HUES48 (cell line): ENCODE results near the gene AUTS2.

Source experiments
- H3K27ac ChIP-seq: one replicate; pipeline ENCODE4 v1.7.0; 2013; ENCODE audit warnings: low read depth, low read length, inconsistent platforms
- H3K27me3 ChIP-seq: 2 replicates; pipeline ENCODE4 v1.6.1; 2013; ENCODE audit warnings: mild to moderate bottlenecking, low read length; ENCODE audit not compliant: control insufficient read depth, insufficient read depth
- H3K36me3 ChIP-seq: 2 replicates; pipeline ENCODE4 v1.6.1; 2013; ENCODE audit warnings: low read length; ENCODE audit not compliant: control insufficient read depth, insufficient read depth
- H3K4me1 ChIP-seq: 2 replicates; pipeline ENCODE4 v1.6.1; 2013; ENCODE audit warnings: mild to moderate bottlenecking, low read length; ENCODE audit not compliant: control insufficient read depth, insufficient read depth
- H3K4me3 ChIP-seq: 2 replicates; pipeline ENCODE4 v1.5.1; 2013; ENCODE audit warnings: mild to moderate bottlenecking, low read depth, low read length
- H3K9ac ChIP-seq: 2 replicates; pipeline ENCODE4 v1.6.1; 2013; ENCODE audit warnings: mild to moderate bottlenecking, low read depth, low read length, moderate library complexity
- H3K9me3 ChIP-seq: 2 replicates; pipeline ENCODE4 v1.6.1; 2013; ENCODE audit warnings: low read length; ENCODE audit not compliant: control insufficient read depth, insufficient read depth

Gene AUTS2

GRCh38 chr7:70113078-70113477 lies 514.8 kb downstream of the AUTS2 start:
- H3K9ac ChIP-seq: no peak overlapping the region
- no peaks in the 10 kb centered on the region for H3K27me3 ChIP-seq
- no peaks in the 10 kb centered on the region for H3K9me3 ChIP-seq
- no peak overlapping the region for H3K27ac ChIP-seq
- H3K4me3 ChIP-seq: no peak overlapping the region
- H3K36me3 ChIP-seq: no peaks in the 10 kb centered on the region
- peaks cover 21% of the 10 kb centered on the region for H3K4me1 ChIP-seq

- H3K27ac ChIP-seq: no peak overlapping the region
- no peak overlapping the region for H3K9ac ChIP-seq
- no peaks in the 10 kb centered on the region for H3K9me3 ChIP-seq
- H3K4me1 ChIP-seq: peaks cover 21% of the 10 kb centered on the region
- no peak overlapping the region for H3K4me3 ChIP-seq
- no peaks in the 10 kb centered on the region for H3K27me3 ChIP-seq
- no peaks in the 10 kb centered on the region for H3K36me3 ChIP-seq
These were observed 515.3 kb downstream of the AUTS2 start for GRCh38 chr7:70113536-70113935.

- Histone ChIP-seq H3K27ac (no peak overlapping the region), H3K9me3 (no peaks in the 10 kb centered on the region), H3K4me3 (no peak overlapping the region), H3K4me1 (peaks cover 21% of the 10 kb centered on the region), H3K9ac (no peak overlapping the region), H3K27me3 (no peaks in the 10 kb centered on the region), H3K36me3 (no peaks in the 10 kb centered on the region)
These were observed 516.5 kb downstream of the AUTS2 start for GRCh38 chr7:70114806-70115205.

- peaks cover 21% of the 10 kb centered on the region for H3K4me1 ChIP-seq
- 0 out of 2 replicates have a peak, but pooled peaks cover under 1% of the 10 kb centered on the region for H3K9me3 ChIP-seq
- H3K4me3 ChIP-seq: no peak overlapping the region
- no peak overlapping the region for H3K9ac ChIP-seq
- no peaks in the 10 kb centered on the region for H3K36me3 ChIP-seq
- H3K27me3 ChIP-seq: no peaks in the 10 kb centered on the region
- peak overlapping the region; percentile 16 for H3K27ac ChIP-seq
These were observed 518.0 kb downstream of the AUTS2 start for GRCh38 chr7:70116244-70116643.

GRCh38 chr7:70116867-70117266 lies 518.6 kb downstream of the AUTS2 start:
- Histone ChIP-seq H3K9ac (no peak overlapping the region), H3K9me3 (peaks cover 6% of the 10 kb centered on the region; the same call in 1 of the 2 replicates), H3K4me3 (no peak overlapping the region), H3K4me1 (peaks cover 21% of the 10 kb centered on the region), H3K27me3 (no peaks in the 10 kb centered on the region), H3K36me3 (no peaks in the 10 kb centered on the region), H3K27ac (no peak overlapping the region)

GRCh38 chr7:70120851-70121250 lies 522.6 kb downstream of the AUTS2 start:
- Histone ChIP-seq H3K36me3 (no peaks in the 10 kb centered on the region), H3K27me3 (no peaks in the 10 kb centered on the region), H3K27ac (no peak overlapping the region)

GRCh38 chr7:70131817-70132216 lies 533.5 kb downstream of the AUTS2 start:
- Histone ChIP-seq H3K4me3 (no peak overlapping the region), H3K27ac (no peak overlapping the region), H3K9me3 (no peaks in the 10 kb centered on the region)

More at GRCh38 chr7:70120851-70121250, 522.6 kb downstream of the AUTS2 start:
- no peak overlapping the region for H3K9ac ChIP-seq
- no peak overlapping the region for H3K4me3 ChIP-seq
- peaks cover 12% of the 10 kb centered on the region for H3K4me1 ChIP-seq
- H3K9me3 ChIP-seq: peaks cover 8% of the 10 kb centered on the region; the same call in 1 of the 2 replicates

GRCh38 chr7:70132226-70132851 lies 534.1 kb downstream of the AUTS2 start:
- no peak overlapping the region for H3K9ac ChIP-seq
- no peaks in the 10 kb centered on the region for H3K36me3 ChIP-seq
- H3K27me3 ChIP-seq: no peaks in the 10 kb centered on the region
- H3K4me1 ChIP-seq: peaks cover 12% of the 10 kb centered on the region
- H3K4me3 ChIP-seq: no peak overlapping the region
- no peak overlapping the region for H3K27ac ChIP-seq
- H3K9me3 ChIP-seq: no peaks in the 10 kb centered on the region

More at GRCh38 chr7:70131817-70132216, 533.5 kb downstream of the AUTS2 start:
- Histone ChIP-seq H3K36me3 (no peaks in the 10 kb centered on the region), H3K27me3 (no peaks in the 10 kb centered on the region), H3K9ac (no peak overlapping the region), H3K4me1 (peaks cover 12% of the 10 kb centered on the region)

DNA sequence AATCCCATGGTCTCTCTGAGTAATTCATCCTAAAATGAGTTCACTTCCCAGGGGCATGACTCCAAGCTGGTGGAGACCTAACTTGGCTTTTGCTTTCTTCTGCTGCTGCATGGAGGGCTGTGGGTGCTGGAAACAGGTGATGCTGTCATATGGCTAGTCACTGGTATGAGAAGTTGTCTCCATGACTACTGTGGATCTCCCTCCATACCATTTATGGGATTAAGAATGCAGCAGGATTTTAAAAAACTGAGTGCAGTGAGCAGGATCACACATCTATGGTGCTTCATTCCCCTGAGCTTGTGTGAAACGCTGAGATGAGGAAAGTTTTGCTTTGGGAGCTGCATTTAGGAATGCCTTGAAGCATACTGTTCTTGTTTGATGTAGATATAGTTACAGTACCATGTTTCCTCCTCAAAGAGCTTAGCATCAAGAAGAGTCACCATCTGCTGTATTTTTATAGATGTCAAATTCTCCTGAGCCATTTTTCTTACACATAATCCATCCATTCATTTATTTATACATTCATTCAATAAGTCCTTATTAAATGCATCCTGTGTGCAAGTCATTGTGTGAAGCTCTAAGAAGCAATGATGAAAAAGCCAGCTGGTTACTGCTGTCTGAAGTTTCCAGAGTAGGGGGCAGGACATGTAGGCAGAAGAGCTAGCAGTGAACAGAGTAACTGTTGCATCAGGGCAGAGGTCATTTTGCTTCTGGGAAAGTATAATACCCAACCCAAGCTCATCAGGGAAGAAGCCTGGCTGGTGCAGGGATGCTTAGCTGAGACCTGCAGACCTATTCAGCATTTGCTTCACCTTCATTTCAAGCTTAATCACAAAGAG lies 534.8 kb downstream of the AUTS2 start:
- no peak overlapping the region for H3K27ac ChIP-seq
- H3K4me3 ChIP-seq: no peak overlapping the region
- H3K9me3 ChIP-seq: no peaks in the 10 kb centered on the region
- H3K27me3 ChIP-seq: no peaks in the 10 kb centered on the region
- H3K9ac ChIP-seq: no peak overlapping the region
- peaks cover 12% of the 10 kb centered on the region for H3K4me1 ChIP-seq
- H3K36me3 ChIP-seq: no peaks in the 10 kb centered on the region

- Histone ChIP-seq H3K27ac (no peak overlapping the region), H3K9ac (no peak overlapping the region), H3K4me1 (peaks cover 12% of the 10 kb centered on the region), H3K4me3 (no peak overlapping the region), H3K9me3 (no peaks in the 10 kb centered on the region), H3K36me3 (no peaks in the 10 kb centered on the region), H3K27me3 (no peaks in the 10 kb centered on the region)
These were observed 535.9 kb downstream of the AUTS2 start for GRCh38 chr7:70134029-70134770.
